ENCODE data around the gene TXLNB.

TXLNB gene

GRCh38 chr6:139313784-139314545 is 22.2 kb upstream of the TXLNB start:
- in situ Hi-C loops (cut with HindIII; ENCODE audit: low sequenced_read_pairs) = no loop called here
- H3K4me3 ChIP-seq (ENCODE audit: low read depth, low read length) = no peak overlapping the region
- no peak for DNase-seq (ENCODE audit: low read depth, low spot score)
- no peak for TF ChIP-seq CTCF (IDR thresholded peaks at IDR 0.05; ENCODE audit: low read depth, low read length)

GRCh38 chr6:139313229-139313628 is 21.4 kb upstream of the TXLNB start:
- in situ Hi-C loops (cut with HindIII; ENCODE audit: low sequenced_read_pairs) = no loop called here
- DNase-seq (ENCODE audit: low read depth, low spot score) = no peak
- no peak for TF ChIP-seq CTCF (IDR thresholded peaks at IDR 0.05; ENCODE audit: low read depth, low read length)
- no peak overlapping the region for H3K4me3 ChIP-seq (ENCODE audit: low read depth, low read length)

GRCh38 chr6:139311831-139312230 is 20.0 kb upstream of the TXLNB start:
- no peak for DNase-seq (ENCODE audit: low read depth, low spot score)
- H3K4me3 ChIP-seq (ENCODE audit: low read depth, low read length) = no peak overlapping the region
- no peak for TF ChIP-seq CTCF (IDR thresholded peaks at IDR 0.05; ENCODE audit: low read depth, low read length)
- in situ Hi-C loops (cut with HindIII; ENCODE audit: low sequenced_read_pairs) = no loop called here

GRCh38 chr6:139308936-139309603 is 17.3 kb upstream of the TXLNB start:
- in situ Hi-C loops (cut with HindIII; ENCODE audit: low sequenced_read_pairs) = no loop called here
- TF ChIP-seq CTCF (IDR thresholded peaks at IDR 0.05; ENCODE audit: low read depth, low read length) = no peak
- no peak overlapping the region for H3K4me3 ChIP-seq (ENCODE audit: low read depth, low read length)
- DNase-seq (ENCODE audit: low read depth, low spot score) = peak; percentile 67

- DNase-seq (ENCODE audit: low read depth, low spot score) = peak; percentile 48
- no peak for TF ChIP-seq CTCF (IDR thresholded peaks at IDR 0.05; ENCODE audit: low read depth, low read length)
- in situ Hi-C loops (cut with HindIII; ENCODE audit: low sequenced_read_pairs) = no loop called here
- no peak overlapping the region for H3K4me3 ChIP-seq (ENCODE audit: low read depth, low read length)
These were observed 16.6 kb upstream of the TXLNB start for GRCh38 chr6:139308286-139308916.

- no peak for TF ChIP-seq CTCF (IDR thresholded peaks at IDR 0.05; ENCODE audit: low read depth, low read length)
- no peak for DNase-seq (ENCODE audit: low read depth, low spot score)
- no peak overlapping the region for H3K4me3 ChIP-seq (ENCODE audit: low read depth, low read length)
- in situ Hi-C loops (cut with HindIII; ENCODE audit: low sequenced_read_pairs) = no loop called here
These were observed 14.6 kb upstream of the TXLNB start for GRCh38 chr6:139306291-139306981.

Measured in astrocyte of the spinal cord (primary cell).